ENCODE results near the gene CD1C.

DNA sequence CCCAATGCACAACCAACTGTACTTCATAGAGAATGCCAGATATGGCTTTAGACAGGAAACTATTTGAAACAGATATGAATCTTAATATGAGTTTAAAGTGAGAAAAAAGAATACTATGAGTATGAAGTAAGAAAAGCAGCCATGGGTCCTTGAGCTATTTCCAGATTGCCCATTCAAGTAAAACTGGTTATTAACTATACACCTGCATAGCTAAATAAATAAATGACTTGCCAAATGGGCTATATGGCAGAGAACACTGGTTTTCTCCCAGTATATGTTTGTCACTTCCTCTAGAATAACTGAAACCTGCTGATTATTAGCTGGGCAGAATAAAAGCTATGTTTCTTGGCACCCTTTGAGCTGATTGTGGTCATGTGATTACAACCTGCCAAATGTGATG is 17.0 kb upstream of the CD1C start:
- TF ChIP-seq, protein P1, sequence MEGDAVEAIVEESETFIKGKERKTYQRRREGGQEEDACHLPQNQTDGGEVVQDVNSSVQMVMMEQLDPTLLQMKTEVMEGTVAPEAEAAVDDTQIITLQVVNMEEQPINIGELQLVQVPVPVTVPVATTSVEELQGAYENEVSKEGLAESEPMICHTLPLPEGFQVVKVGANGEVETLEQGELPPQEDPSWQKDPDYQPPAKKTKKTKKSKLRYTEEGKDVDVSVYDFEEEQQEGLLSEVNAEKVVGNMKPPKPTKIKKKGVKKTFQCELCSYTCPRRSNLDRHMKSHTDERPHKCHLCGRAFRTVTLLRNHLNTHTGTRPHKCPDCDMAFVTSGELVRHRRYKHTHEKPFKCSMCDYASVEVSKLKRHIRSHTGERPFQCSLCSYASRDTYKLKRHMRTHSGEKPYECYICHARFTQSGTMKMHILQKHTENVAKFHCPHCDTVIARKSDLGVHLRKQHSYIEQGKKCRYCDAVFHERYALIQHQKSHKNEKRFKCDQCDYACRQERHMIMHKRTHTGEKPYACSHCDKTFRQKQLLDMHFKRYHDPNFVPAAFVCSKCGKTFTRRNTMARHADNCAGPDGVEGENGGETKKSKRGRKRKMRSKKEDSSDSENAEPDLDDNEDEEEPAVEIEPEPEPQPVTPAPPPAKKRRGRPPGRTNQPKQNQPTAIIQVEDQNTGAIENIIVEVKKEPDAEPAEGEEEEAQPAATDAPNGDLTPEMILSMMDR (IDR thresholded peaks at IDR 0.05): no peak
- TF ChIP-seq POLR2A (IDR thresholded peaks at IDR 0.05) (no peak), POLR2AphosphoS5 (IDR thresholded peaks at IDR 0.05) (no peak)
